Purkinje cell (primary cell): ENCODE results near the gene TYW1. TPM values are rescaled to one million over a fixed set of nuclear protein-coding genes. Genes with fewer than 3 reads are reported as not detected.

Source experiments
- polyA plus RNA-seq: library from polyadenylated mRNA; unstranded; fragments of >200 nt; fragmentation: Nextera tagmentation; gene quantifications from 2 replicates; pipeline ENCODE4 v1.2.1, GENCODE V29; 2014

TYW1 gene
- polyA plus RNA-seq, result 4.0 and 17.7 TPM in 2 replicates

GRCh38 chr7:66996444-66997191 is at the start of gene TYW1:
TSS of gene TYW1 (plus strand) at chr7:66996833. CDS start at chr7:66996979, 146 bp downstream.

DNA sequence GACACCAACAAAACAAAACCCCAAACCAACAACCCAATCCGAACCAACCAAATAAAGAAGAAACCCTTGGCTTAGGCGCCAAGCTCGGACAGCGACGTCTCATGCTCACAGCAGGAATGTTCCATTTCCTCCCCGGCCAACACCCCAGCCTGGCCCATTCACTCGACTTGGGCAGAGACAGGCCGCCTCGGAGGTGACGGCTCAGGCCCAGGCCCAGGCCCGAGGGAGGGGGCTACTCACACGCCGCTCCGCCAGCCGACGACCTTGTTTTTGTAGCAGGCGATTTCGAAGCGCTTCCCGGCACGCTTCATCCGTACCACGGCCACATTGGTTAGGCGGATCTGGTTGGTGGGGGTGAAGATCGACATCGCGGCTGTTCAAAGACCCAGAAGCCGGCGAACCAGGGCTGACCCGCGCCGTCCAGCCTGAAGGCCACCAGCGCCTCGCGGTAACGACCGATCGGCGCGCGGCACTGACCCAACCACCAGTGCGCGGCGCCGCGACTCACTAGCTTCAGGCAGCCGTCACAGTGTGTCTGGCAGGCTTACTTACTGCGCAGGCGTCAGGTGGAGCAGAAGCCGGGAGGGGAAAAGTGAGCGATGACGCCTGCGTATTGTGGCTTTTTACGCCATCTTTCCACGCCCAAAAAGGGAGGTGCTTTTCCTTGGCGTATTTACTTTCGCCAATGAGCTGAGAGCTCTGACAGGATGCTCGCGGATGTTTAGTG is 1.4 kb upstream of the TYW1 start, which contains the start of gene SBDS:
SBDS (minus strand) TSS at position 537 of the 727 bp plus-strand sequence; CDS start at position 368, 169 bp downstream.

Other genes starting within 250 kb of the TYW1 start
- 7.6 and 15.2 TPM in 2 replicates for gene TMEM248, start 75.6 kb upstream of the TYW1 start, polyA plus RNA-seq
- gene SBDS, start 1.2 kb upstream of the TYW1 start, polyA plus RNA-seq, result 146 and 170 TPM in 2 replicates